NCI-H510A (cell line): ENCODE results near the gene MEGF6.

Experiments used
- DNase-seq: peaks from one replicate; lab custom pipeline; 2025; lab: John Stamatoyannopoulos, UW

MEGF6 gene

GRCh38 chr1:3459051-3459908 lies 152.0 kb downstream of the MEGF6 start:
- DNase-seq, result no peak

DNA sequence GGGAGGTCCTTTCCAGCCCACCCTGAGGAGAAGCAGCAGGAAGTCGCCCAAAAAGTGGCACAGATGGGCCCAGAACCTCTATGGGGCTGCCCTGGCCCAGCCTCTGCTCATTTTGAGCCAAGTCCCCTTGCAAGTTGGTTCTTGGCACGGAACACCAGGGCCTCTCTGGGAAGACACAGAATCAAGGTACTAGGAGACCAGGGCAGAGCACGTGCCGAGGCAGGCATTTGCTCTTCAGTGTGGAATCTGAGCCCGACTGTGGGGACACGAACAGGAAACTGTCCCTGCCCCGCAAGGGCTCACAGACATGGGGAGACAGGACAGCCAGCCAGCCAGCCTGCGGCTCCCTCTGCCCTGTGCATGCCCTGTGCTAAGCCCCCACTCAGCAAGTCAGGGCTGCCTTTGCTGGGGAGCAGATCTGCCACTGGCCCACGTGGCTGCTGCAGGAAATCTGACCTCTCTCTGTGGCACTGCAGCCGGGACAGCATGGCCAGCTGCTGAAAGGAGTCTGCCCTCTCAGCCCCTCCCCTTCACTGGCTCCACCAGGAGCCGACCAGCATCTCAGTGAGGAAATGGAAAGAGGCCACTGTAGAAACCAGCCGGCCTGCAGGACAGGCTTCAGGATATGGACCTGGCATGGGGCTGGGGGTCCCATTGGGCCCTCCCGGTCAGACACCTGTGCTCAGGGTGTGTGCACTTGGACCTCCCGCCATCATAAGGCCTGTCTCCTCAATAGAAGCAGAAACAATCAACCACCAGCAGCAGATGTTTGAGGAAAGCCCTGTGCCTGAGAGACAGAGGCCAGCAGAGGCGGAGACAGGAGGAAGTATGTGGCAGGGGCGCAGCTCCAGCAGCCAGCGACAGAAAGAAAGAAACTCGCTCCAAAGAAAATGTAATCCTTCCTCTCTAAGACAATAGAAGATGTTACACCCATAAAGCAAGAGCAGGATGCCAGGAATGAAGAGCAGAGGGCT lies 153.1 kb downstream of the MEGF6 start:
- DNase-seq, result no peak

DNA sequence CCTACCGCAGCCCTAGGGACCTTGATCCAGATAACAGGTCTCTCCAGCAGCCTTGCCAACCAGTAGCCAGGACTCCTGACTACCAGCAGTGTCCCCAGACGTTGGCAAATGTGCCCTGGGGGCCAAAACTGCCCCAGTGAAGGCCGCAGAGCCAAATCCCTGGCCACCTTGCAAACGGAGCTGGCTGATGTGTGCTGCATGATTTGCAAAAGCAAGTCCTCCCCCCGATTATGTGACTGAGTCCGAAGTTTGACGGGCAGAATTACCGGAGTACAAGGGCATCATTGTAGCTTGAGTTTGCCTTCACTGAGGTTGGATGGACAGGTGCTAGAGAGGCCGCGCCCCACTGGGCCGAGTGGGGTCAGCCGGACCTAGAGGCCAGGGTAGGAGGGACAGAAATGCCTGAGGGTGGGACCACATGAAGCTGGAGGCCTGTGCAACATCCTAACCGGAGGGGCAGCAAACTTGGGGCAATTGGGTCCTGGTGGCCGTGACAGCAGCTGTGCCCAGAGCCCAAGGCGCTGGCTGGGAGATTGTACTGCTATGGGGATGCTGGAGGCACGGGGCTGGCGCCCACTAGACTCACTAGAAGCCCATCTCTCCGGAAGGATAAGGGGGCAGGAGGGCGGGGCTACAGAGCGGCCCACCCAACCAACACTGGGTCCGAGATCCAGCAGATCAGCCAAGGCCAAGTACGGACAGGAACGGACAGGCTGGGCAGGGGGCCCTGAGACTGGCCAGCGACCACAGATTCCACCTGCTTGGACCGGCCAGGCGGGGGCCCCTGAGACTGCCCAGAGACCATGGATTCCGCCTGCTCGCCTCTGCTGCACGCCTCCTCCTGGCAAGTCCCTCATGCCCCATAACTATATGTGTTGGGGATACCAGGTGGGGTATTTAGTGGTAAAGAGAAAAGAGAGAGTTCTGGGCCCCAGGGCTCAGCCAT lies 154.1 kb downstream of the MEGF6 start:
- DNase-seq, result no peak

DNA sequence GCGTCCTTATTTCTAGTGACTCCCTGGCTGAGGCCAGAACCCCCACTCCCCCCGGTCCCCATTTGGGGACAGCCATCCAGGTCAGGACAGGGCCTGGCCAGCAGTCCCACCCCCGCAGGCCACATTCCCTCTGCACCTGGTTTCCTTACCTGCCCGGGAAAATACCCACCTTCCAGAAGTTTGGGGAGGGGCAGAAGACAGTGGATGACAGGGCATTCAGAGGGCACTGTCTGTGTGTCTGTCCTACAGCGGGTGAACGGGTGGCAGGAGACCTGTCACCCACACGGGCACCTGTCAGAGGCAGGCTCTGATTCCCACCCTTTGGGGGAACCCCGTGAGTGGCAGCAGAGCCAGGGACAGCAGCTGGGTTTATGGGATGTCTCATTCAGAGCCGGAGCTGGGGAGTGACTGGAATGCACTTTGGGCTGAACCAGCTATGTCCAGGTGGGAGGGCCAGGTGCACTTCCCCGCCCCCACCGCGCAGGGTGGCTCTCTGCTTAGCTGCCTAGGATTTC lies 154.8 kb downstream of the MEGF6 start:
- DNase-seq, result no peak

DNA sequence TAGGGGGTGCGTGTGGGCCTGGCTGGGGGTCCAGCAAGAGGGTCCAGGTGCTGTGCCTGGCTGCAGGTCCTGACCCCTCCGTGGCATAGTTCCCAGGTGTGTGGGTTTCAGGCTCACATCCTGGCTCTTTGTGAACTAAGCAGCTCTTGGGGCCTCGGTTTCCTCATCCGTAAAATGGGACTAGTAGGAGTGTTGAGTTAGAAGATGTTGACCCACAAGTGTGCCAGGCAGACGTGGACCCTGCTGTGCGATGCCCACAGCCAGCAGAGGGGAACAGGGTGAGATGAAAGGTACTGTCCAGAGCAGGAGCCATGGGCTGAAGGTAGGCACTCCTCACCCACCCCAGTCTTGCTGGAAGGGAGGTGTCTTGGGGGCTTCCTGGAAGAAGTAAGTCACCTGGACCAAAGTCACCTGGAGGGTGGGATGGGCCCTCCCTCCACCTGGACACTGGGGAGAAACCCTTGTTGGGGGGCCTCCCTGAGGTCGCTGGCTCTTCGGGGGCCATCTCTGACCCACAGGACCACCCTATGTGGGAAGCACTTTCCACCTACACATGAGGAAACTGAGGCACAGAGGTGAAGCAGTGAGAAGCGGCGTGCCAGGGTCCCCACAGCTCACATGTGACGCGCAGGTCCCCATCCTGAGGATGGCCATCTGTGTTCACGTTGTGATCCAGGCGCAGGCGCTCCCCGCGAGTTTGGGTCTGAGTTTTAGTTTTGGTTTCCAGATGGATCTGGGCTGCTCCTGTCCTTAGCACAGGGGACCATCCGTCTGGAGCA lies 155.4 kb downstream of the MEGF6 start:
- DNase-seq, result no peak

- DNase-seq, result peak; percentile 34
Observed at GRCh38 chr1:3454811-3455618, 156.3 kb downstream of the MEGF6 start.

- DNase-seq, result peak; percentile 76
Observed at GRCh38 chr1:3453891-3454810, 157.2 kb downstream of the MEGF6 start, which contains the start of gene ARHGEF16. TSS of gene ARHGEF16 (plus strand) at chr1:3454665. CDS start at chr1:3463085, 8,420 bp downstream.

- peak; percentile 37 for DNase-seq
Observed at GRCh38 chr1:3453203-3453761, 158.0 kb downstream of the MEGF6 start.

DNA sequence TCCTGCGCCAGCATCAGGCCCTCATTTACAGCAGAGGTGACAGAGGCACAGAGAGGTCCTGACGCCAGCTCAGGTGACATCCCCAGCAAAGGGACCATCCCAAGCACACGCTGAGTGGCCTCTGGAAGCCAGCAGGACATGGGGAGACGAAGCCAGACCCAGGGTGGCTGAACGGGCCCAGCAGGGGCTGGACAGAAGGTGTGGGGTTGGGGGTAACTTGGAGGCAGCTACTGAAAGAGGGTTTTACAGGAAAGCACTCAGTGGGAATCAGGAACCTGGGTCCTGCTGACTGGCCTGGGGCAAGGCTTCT lies 158.5 kb downstream of the MEGF6 start:
- DNase-seq, result no peak

DNA sequence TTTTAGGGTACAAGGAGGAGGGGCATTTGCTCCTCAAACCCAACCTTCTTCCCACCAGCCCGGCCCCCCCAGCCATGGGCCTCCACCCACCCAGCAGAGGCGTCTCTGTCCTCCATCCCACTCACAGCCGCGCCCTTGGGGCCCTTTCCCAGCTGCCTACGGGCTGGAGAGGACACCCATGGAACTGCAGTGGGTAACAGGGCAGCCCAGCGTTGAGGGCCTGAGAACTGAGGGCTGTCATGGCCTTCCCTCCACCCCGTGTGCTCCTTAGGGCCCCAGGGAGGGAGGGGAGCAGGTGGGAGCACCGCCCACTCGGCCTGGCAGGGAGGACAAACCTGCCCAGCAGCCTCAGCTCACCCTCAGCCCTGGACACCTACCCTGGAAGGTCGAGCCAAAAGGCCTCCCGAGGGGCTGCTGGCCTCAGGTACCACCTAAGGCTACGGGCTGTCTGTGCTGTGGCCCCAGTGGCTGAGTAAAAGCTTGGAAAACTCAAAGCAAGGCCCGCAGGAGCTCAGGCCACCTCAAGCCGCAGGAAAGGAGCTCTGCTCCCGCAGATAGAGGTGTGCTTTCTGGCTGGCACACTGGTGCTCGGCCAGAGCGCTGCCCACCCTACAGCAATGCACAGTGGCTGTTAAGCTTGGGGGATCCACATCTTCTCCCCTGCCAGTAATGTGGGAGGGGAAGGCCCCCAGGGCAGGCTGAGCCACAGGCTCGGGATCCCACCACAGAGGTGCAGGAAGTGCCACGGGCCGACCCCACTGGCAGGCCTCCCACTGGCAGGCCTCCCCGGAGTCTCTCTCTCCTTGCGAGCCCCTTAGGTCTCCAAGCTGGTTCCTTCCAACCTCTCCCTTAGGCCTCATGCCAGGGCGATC lies 159.1 kb downstream of the MEGF6 start:
- no peak for DNase-seq

DNA sequence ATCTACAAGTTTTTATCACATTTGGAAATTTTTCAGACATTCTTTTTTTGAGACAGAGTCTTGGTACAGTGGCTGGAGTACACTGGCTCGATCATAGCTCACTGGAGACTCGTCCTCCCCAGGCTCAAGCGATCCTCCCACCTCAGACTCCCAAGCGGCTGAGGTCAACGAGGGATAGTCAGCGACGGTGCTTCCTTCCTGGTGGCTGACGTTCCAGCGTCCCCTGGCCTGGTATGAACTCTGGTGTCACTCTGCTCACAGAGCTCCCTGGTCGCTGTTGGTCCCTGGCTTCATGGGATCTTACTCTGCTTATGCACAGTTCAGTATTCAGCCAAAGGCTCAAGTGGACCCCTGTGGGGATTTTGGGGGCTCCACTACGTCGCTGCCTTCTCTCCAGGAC lies 160.3 kb downstream of the MEGF6 start:
- DNase-seq, result no peak

DNA sequence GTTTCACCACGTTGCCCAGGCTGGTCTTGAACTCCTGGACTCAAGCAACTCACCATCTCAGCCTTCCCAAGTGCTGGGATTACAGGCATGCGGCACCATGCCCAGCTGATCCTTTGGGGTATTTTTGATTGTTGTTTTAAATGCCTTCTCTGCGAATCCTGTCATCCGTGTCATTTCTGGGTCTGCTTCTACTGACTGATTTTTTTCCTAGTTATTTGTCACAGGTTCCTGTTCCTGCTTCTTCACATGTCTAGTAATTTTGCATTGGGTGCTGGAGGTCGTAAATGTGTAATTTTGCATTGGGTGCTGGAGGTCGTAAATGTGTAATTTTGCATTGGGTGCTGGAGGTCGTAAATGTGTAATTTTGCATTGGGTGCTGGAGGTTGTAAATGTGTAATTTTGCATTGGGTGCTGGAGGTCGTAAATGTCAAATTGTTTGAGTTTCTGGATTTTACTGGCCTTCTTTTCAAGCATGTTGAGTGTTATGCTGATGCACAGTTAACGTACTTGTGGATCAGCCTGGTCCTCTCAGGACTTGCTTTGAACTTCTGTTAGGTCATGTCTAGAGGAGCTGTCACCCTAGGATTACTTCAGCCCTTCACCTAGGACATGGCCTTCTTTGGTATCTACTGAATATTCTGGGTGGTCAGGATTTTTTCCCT lies 161.0 kb downstream of the MEGF6 start:
- DNase-seq, result no peak

DNA sequence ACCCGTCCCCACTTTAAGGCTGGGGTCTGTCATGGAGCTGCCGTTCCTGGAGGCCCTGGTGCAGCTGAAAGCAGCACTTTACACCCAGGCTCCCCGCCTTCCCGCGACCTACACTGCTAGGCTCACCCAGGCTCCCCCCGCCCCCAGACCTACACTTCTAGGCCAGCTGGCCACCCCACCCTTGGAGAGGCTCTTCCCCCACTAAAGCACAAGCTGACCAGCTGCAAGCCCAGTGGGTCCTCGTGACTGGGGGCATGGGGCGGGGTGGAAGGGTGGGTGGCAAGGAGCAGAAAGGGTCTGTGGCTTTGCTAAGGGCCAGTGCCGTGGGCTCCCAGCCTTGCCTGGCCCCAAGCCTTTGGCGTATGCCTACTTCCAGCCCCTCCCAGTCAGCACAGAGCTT lies 166.6 kb downstream of the MEGF6 start:
- no peak for DNase-seq

DNA sequence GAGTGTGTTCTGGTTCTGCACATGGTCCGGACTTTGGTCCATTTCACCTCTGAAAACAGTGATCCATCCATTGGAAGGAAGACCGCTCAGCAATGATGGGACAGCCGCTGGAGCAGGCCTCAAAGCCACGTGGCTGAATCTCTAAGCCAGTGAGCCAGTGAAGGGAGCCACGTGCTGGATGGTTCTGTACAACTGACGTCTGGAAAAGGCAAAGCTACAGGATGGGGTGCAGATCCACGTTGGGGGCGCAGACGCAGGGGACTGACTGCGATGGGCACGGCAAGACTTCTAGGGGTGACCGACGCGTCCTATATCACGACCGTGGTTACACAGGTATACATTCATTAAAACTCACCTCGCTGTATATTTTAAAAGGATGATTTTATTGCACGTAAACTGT lies 167.0 kb downstream of the MEGF6 start:
- DNase-seq, result no peak

DNA sequence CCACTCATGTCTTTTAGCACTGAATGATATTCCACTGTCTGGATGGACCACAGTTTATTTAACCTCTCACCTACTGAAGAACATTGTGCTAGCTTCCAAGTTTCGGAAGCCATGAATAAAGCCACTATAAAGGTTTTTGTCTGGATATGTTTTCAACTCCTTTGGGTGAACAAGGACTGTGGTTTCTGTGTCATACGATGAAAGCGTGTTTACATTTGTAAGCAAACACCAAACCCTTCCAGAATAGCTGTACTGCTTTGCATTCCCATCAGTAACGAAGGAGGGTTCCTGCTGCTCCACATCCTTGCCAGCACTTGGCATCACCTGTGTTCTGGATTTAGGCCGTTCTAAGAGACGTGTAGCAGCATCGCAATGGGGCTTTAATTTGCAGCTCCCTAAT lies 167.5 kb downstream of the MEGF6 start:
- DNase-seq, result no peak

DNA sequence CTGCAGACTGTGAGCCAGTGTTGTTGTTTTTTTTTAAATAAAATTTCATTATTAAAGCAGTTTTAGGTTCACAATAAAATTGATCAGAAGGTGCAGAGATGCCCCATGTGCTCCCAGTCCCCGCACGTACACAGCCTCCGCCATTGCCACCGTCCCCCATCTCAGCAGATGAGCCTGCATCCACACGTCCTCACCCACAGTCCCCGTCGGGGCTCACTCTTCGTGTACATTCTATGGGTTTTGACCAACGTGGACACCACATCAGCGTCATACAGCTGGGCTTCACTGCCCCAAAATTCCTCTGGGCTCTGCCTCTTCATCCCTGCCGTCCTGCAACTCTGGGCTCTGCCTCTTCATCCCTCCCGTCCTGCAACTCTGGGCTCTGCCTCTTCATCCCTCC lies 168.4 kb downstream of the MEGF6 start:
- no peak for DNase-seq

GRCh38 chr1:3442331-3442730 lies 169.0 kb downstream of the MEGF6 start:
- DNase-seq, result no peak
